Parathyroid adenoma (tissue), 2 donors: ENCODE measurements around the gene GTF3C4.

Experiments used
- H2AFZ ChIP-seq: fragments of 300-600 bp; sonication (generic); one replicate; pipeline ENCODE4 v1.7.0; 2017; ENCODE audit warnings: antibody characterized with exemption, mild to moderate bottlenecking
- H3K27ac ChIP-seq: fragments of 300-600 bp; sonication (generic); one replicate; pipeline ENCODE4 v1.7.0; 2017
- H3K27me3 ChIP-seq: fragments of 300-600 bp; sonication (generic); one replicate; pipeline ENCODE4 v1.7.0; 2017; ENCODE audit warnings: low read length; ENCODE audit not compliant: control insufficient read depth, insufficient read depth
- H3K36me3 ChIP-seq: fragments of 300-600 bp; sonication (generic); one replicate; pipeline ENCODE4 v1.7.0; 2017; ENCODE audit warnings: low read length; ENCODE audit not compliant: control insufficient read depth, insufficient read depth
- H3K4me1 ChIP-seq: fragments of 300-600 bp; sonication (generic); one replicate; pipeline ENCODE4 v1.7.0; 2017; ENCODE audit warnings: control low read depth
- H3K4me2 ChIP-seq: fragments of 300-600 bp; sonication (generic); one replicate; pipeline ENCODE4 v1.7.0; 2017; ENCODE audit warnings: low read length
- H3K4me3 ChIP-seq: fragments of 300-600 bp; sonication (generic); one replicate; pipeline ENCODE4 v1.7.0; 2017; ENCODE audit warnings: low read depth, low read length
- H3K79me2 ChIP-seq: fragments of 300-600 bp; sonication (generic); one replicate; pipeline ENCODE4 v1.7.0; 2017; ENCODE audit warnings: control low read depth
- H3K9ac ChIP-seq: fragments of 300-600 bp; sonication (generic); one replicate; pipeline ENCODE4 v1.7.0; 2017; ENCODE audit warnings: mild to moderate bottlenecking
- H3K9me3 ChIP-seq: fragments of 300-600 bp; sonication (generic); one replicate; pipeline ENCODE4 v1.7.0; 2017; ENCODE audit warnings: low read length; ENCODE audit not compliant: control insufficient read depth
- TF ChIP-seq, protein P1 (sequence below): fragments of 300-600 bp; sonication (generic); IDR thresholded peaks from one replicate; pipeline ENCODE4 v1.7.0; 2017; ENCODE audit warnings: antibody characterized with exemption, mild to moderate bottlenecking
- donor health status: primary hyperparathyroidism.

GTF3C4 gene

DNA sequence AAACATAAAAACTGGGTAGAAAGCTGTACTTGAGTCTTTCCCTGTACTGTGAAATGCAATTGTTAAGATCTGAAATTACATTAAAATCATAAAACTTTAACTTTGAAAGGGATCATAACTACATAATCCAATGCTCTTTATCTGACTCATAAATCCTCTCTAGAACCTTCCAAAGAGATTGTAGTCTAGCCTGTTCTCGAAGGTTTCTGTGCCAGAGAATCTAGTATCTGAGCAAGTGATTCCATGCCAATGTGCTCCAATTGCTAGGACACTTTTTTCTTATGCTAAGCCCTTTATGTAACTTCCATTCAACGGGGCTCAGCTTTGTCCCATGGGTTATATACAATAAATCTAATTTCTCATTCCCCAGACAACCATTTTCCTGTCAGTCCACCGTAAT lies 21.6 kb upstream of the GTF3C4 start:
- TF ChIP-seq, protein P1, sequence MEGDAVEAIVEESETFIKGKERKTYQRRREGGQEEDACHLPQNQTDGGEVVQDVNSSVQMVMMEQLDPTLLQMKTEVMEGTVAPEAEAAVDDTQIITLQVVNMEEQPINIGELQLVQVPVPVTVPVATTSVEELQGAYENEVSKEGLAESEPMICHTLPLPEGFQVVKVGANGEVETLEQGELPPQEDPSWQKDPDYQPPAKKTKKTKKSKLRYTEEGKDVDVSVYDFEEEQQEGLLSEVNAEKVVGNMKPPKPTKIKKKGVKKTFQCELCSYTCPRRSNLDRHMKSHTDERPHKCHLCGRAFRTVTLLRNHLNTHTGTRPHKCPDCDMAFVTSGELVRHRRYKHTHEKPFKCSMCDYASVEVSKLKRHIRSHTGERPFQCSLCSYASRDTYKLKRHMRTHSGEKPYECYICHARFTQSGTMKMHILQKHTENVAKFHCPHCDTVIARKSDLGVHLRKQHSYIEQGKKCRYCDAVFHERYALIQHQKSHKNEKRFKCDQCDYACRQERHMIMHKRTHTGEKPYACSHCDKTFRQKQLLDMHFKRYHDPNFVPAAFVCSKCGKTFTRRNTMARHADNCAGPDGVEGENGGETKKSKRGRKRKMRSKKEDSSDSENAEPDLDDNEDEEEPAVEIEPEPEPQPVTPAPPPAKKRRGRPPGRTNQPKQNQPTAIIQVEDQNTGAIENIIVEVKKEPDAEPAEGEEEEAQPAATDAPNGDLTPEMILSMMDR: no peak
- Histone ChIP-seq H3K4me3 (no peak overlapping the region), H3K79me2 (no peaks in the 10 kb centered on the region), H3K27me3 (no peaks in the 10 kb centered on the region), H3K36me3 (no peaks in the 10 kb centered on the region), H3K9me3 (no peaks in the 10 kb centered on the region), H2AFZ (no peak overlapping the region), H3K4me1 (no peaks in the 10 kb centered on the region), H3K9ac (no peak overlapping the region), H3K4me2 (no peak overlapping the region), H3K27ac (no peak overlapping the region)

DNA sequence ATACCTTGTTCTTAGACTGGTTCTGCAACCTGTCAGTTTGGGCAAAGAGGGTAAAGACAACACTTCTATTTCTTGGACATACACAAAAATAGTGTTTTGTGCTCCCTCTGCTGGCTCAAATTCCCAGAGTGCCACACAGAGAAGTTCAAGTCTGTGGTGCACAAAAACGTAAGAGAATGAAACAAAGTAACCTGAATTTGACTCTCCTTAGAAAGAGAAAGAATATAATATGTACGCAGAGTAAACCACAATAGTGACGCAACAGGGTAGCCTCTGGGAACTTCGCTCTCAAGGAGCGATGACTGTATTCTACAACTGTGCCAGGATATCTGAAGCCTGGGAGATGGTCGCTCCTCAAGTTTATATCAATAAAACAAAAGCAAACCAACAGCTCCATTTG lies 19.0 kb upstream of the GTF3C4 start:
- no peaks in the 10 kb centered on the region for H3K36me3 ChIP-seq
- no peak overlapping the region for H3K27ac ChIP-seq
- no peak overlapping the region for H3K4me2 ChIP-seq
- no peaks in the 10 kb centered on the region for H3K27me3 ChIP-seq
- H2AFZ ChIP-seq: no peak overlapping the region
- no peaks in the 10 kb centered on the region for H3K4me1 ChIP-seq
- H3K9me3 ChIP-seq: no peaks in the 10 kb centered on the region
- TF ChIP-seq, protein P1: no peak
- H3K4me3 ChIP-seq: no peak overlapping the region
- no peaks in the 10 kb centered on the region for H3K79me2 ChIP-seq
- H3K9ac ChIP-seq: no peak overlapping the region

DNA sequence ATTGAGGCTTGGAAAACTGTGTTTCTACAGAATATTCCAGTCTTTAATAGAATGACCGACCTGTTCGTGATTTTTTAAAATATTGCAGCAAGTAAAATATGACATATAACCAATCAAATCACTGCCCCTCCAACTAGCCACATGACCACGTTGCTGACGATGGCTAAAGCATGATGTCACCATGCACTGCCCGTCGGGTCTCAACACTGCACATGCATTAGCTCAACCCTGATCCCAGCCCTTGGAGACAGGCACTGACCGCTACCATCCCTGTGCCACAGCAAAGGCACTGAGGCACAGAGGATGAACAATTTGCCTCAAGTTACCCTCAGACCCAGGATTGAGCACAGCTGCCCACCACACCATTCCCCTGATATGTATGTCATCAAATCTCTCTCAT lies 14.0 kb upstream of the GTF3C4 start:
- Histone ChIP-seq H3K79me2 (no peaks in the 10 kb centered on the region), H3K9me3 (no peaks in the 10 kb centered on the region), H3K4me1 (no peaks in the 10 kb centered on the region), H3K9ac (no peak overlapping the region), H2AFZ (no peak overlapping the region), H3K27me3 (no peaks in the 10 kb centered on the region), H3K36me3 (no peaks in the 10 kb centered on the region), H3K4me3 (no peak overlapping the region), H3K27ac (no peak overlapping the region), H3K4me2 (no peak overlapping the region)
- TF ChIP-seq, protein P1: no peak

DNA sequence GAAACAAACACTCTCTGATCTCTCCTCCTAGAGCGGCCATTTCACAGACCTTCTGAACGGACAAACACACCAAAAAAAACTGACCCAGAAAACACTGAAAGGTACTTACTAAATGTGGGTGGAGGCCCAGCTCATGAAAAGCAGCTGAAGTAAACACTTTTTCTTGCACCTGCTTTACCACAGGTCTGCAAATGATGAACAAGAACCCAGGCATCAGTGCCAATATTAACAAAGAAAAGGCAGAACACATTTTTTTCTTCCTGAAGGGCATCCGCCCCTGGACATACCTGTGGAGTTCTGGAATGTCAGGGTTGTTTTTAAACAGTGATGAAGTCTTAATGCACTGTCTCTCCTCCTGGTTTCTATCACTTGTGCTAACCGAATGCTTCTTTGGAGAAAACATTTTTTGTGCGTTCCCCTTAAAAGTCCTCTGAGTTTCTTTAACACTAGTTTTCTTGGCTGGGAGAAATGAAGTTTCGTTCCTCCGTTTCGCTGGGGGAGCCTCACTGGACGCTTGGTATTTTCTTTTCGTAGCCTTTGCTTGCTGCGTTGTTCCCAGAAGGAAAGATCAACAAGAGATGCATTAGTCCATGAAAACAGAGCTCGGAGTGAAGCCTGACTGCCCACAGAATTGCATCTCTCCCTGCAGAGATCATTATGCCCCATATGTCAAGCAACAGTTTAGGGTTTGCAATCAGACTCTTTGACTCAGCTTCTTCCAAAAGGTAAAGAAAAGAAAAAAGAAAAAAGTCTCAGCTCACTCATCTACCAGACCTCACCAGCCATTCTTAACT lies 7.9 kb upstream of the GTF3C4 start:
- H3K27me3 ChIP-seq: no peaks in the 10 kb centered on the region
- H3K27ac ChIP-seq: no peak overlapping the region
- no peak overlapping the region for H3K4me3 ChIP-seq
- TF ChIP-seq, protein P1: no peak
- no peak overlapping the region for H3K4me2 ChIP-seq
- no peaks in the 10 kb centered on the region for H3K79me2 ChIP-seq
- H3K36me3 ChIP-seq: no peaks in the 10 kb centered on the region
- no peaks in the 10 kb centered on the region for H3K9me3 ChIP-seq
- no peak overlapping the region for H2AFZ ChIP-seq
- H3K4me1 ChIP-seq: no peaks in the 10 kb centered on the region
- no peak overlapping the region for H3K9ac ChIP-seq

DNA sequence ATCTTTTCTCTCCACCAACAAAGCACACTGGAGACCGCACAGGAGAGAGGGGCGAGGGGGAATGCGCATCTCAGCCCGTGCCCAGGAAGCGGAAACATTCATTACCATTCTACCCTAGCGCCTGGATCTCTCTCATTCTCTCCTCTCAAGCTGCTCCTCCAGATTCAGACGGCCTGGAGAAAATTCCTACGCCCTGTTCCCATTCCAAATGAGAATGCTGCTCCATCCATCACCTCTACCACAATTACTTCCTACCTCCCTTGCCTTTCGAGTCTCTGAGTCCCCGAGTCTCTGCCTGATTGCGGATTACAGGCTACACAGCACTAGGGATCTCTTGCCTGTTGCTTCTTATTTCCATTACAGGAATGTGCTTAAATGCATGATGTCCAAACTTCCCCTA lies 7.1 kb upstream of the GTF3C4 start:
- no peak overlapping the region for H3K4me3 ChIP-seq
- H3K4me1 ChIP-seq: no peaks in the 10 kb centered on the region
- no peaks in the 10 kb centered on the region for H3K27me3 ChIP-seq
- H3K4me2 ChIP-seq: no peak overlapping the region
- TF ChIP-seq, protein P1: no peak
- no peak overlapping the region for H3K9ac ChIP-seq
- no peaks in the 10 kb centered on the region for H3K36me3 ChIP-seq
- H3K9me3 ChIP-seq: no peaks in the 10 kb centered on the region
- no peak overlapping the region for H2AFZ ChIP-seq
- no peak overlapping the region for H3K27ac ChIP-seq
- no peaks in the 10 kb centered on the region for H3K79me2 ChIP-seq
